Ascending aorta (tissue), 2 donors: ENCODE measurements around the gene GOT2. TPM values are rescaled to one million over a fixed set of nuclear protein-coding genes. Genes with fewer than 3 reads are reported as not detected.

Experiments
- DNase-seq, 2 donors: peaks; one replicate each; pipeline ENCODE4 v3.0.0-alpha.2; 2019; ENCODE audit warnings: low spot score in 2 of 2
- H3K27ac ChIP-seq, 2 donors: fragments of 200-600 bp; sonication (generic); one replicate each; pipeline ENCODE4 v1.5.1; 2016 to 2017; ENCODE audit warnings: mild to moderate bottlenecking in 1 of 2
- H3K27me3 ChIP-seq: fragments of 200-600 bp; sonication (generic); one replicate; pipeline ENCODE4 v1.5.1; 2017
- H3K36me3 ChIP-seq, 2 donors: fragments of 200-600 bp; sonication (generic); one replicate each; pipeline ENCODE4 v1.5.1; 2016
- H3K4me1 ChIP-seq, 2 donors: fragments of 200-600 bp; sonication (generic); one replicate each; pipeline ENCODE4 v1.5.1; 2016 to 2017; ENCODE audit warnings: mild to moderate bottlenecking in 1 of 2
- H3K4me3 ChIP-seq, 2 donors: fragments of 200-600 bp; sonication (generic); one replicate each; pipeline ENCODE4 v1.5.1; 2016 to 2017; ENCODE audit warnings: mild to moderate bottlenecking in 1 of 2
- H3K9me3 ChIP-seq, 2 donors: fragments of 200-600 bp; sonication (generic); one replicate each; pipeline ENCODE4 v1.5.1; 2016
- intact Hi-C: fragments of 100-400 bp; cut with DNase I; formaldehyde crosslinking; loops from one replicate; pipeline ENCODE4 v1.15.1; 2023
- total RNA-seq: library from RNA; depleted of rRNA; stranded (reverse); fragments of >200 nt; gene quantifications from one replicate; pipeline ENCODE4 v1.1.0, GENCODE V29; 2016
- TF ChIP-seq, protein P1 (sequence below), 3 experiments: fragments of 200-600 bp in 2 of 3; fragments of 450-650 bp in 1 of 3; sonication (generic) in 2 of 3; IDR thresholded peaks; one replicate each; pipeline ENCODE4 v1.5.1; 2016 to 2019; ENCODE audit warnings: antibody characterized with exemption in 3 of 3, mild to moderate bottlenecking in 1 of 3, moderate library complexity in 1 of 3

Gene GOT2
- total RNA-seq, 1 donor from 2014 or later: 48.7 TPM

- H3K27me3 ChIP-seq: no peaks in the 10 kb centered on the region
These were observed 75.3 kb downstream of the GOT2 start for GRCh38 chr16:58658796-58659211.

More at GRCh38 chr16:58658796-58659211, 75.3 kb downstream of the GOT2 start:
- no peak for DNase-seq
- no peak overlapping the region for H3K4me3 ChIP-seq
- no peaks in the 10 kb centered on the region for H3K9me3 ChIP-seq
- no peak overlapping the region for H3K27ac ChIP-seq
- no peaks in the 10 kb centered on the region for H3K36me3 ChIP-seq
- intact Hi-C loops: no loop called here
- no peaks in the 10 kb centered on the region for H3K4me1 ChIP-seq
- TF ChIP-seq, protein P1, sequence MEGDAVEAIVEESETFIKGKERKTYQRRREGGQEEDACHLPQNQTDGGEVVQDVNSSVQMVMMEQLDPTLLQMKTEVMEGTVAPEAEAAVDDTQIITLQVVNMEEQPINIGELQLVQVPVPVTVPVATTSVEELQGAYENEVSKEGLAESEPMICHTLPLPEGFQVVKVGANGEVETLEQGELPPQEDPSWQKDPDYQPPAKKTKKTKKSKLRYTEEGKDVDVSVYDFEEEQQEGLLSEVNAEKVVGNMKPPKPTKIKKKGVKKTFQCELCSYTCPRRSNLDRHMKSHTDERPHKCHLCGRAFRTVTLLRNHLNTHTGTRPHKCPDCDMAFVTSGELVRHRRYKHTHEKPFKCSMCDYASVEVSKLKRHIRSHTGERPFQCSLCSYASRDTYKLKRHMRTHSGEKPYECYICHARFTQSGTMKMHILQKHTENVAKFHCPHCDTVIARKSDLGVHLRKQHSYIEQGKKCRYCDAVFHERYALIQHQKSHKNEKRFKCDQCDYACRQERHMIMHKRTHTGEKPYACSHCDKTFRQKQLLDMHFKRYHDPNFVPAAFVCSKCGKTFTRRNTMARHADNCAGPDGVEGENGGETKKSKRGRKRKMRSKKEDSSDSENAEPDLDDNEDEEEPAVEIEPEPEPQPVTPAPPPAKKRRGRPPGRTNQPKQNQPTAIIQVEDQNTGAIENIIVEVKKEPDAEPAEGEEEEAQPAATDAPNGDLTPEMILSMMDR (IDR thresholded peaks at IDR 0.05): no peak

Other genes starting within 250 kb of the GOT2 start
- 150 TPM for gene NDRG4, start 234.2 kb downstream of the GOT2 start, total RNA-seq
- 24.4 TPM for gene SETD6, start 218.8 kb downstream of the GOT2 start, total RNA-seq
- 324 TPM for gene CNOT1, start 104.5 kb downstream of the GOT2 start, total RNA-seq
- 23.5 TPM for gene SLC38A7, start 49.5 kb downstream of the GOT2 start, total RNA-seq